NCI-H526 (cell line): ENCODE data around the gene CALML4.
"Not testable (repeated sequence)": the region's sequence is repeated elsewhere in the genome, so short reads cannot be mapped to it uniquely, and the experiment has no call there.

Experiments used
- DNase-seq, 2 experiments: peaks; one replicate each; lab custom pipeline; 2025; lab: John Stamatoyannopoulos, UW

The CALML4 gene

GRCh38 chr15:68208136-68208535 lies 3.0 kb upstream of the CALML4 start:
- no peak for DNase-seq

GRCh38 chr15:68207176-68207935 lies 2.2 kb upstream of the CALML4 start:
- no peak for DNase-seq

GRCh38 chr15:68206711-68207151 lies 1.6 kb upstream of the CALML4 start:
- no peak for DNase-seq

GRCh38 chr15:68205954-68206539 lies 915 bp upstream of the CALML4 start:
- no peak for DNase-seq

GRCh38 chr15:68205558-68205944 lies 419 bp upstream of the CALML4 start:
- DNase-seq: no peak

GRCh38 chr15:68204361-68204760 lies 771 bp downstream of the CALML4 start:
- DNase-seq: no peak

GRCh38 chr15:68203956-68204355 lies 1.2 kb downstream of the CALML4 start:
- DNase-seq: no peak

- DNase-seq: no peak
Measured at GRCh38 chr15:68203486-68203885, 1.6 kb downstream of the CALML4 start.

- not testable (repeated sequence) for DNase-seq
Measured at GRCh38 chr15:68202994-68203393, 2.1 kb downstream of the CALML4 start.

GRCh38 chr15:68201879-68202261 lies 3.3 kb downstream of the CALML4 start:
- DNase-seq: no peak

GRCh38 chr15:68201153-68201878 lies 3.8 kb downstream of the CALML4 start:
- DNase-seq: no peak

- DNase-seq: no peak
Measured at GRCh38 chr15:68200016-68200861, 4.9 kb downstream of the CALML4 start.

GRCh38 chr15:68199340-68199739 lies 5.8 kb downstream of the CALML4 start:
- DNase-seq: no peak

- no peak for DNase-seq
Measured at GRCh38 chr15:68197661-68198437, 7.3 kb downstream of the CALML4 start.

GRCh38 chr15:68197170-68197492 lies 8.0 kb downstream of the CALML4 start:
- no peak for DNase-seq

- no peak for DNase-seq
Measured at GRCh38 chr15:68196445-68197169, 8.5 kb downstream of the CALML4 start.

- no peak for DNase-seq
Measured at GRCh38 chr15:68195336-68196112, 9.6 kb downstream of the CALML4 start.

- DNase-seq: no peak
Measured at GRCh38 chr15:68192804-68193486, 12.2 kb downstream of the CALML4 start.

- no peak for DNase-seq
Measured at GRCh38 chr15:68192117-68192516, 13.0 kb downstream of the CALML4 start.
